K562 (cell line): ENCODE results near the gene EBI3. TPM values are rescaled to one million over a fixed set of nuclear protein-coding genes. Genes with fewer than 3 reads are reported as not detected.

Experiments
- BCOR ChIP-seq: fragments of 450-650 bp; IDR thresholded peaks from 2 replicates; pipeline ENCODE4 v1.6.1; 2016
- BMI1 ChIP-seq: fragments of 150-350 bp; IDR thresholded peaks from 2 replicates; pipeline ENCODE4 v1.6.1; 2014; ENCODE audit warnings: low read length
- BRF1 ChIP-seq: IDR thresholded peaks from 3 replicates; pipeline ENCODE4 v1.6.1; 2011; ENCODE audit warnings: borderline replicate concordance, mild to moderate bottlenecking; ENCODE audit not compliant: insufficient read length; ENCODE audit errors: extremely low read depth
- C11orf30 ChIP-seq: fragments of 450-650 bp; IDR thresholded peaks from 2 replicates; pipeline ENCODE4 v1.6.1; 2016; ENCODE audit warnings: low read depth, mild to moderate bottlenecking
- CTBP1 ChIP-seq: fragments of 450-650 bp; IDR thresholded peaks from 2 replicates; pipeline ENCODE4 v1.6.1; 2016; ENCODE audit warnings: borderline replicate concordance
- CXXC5 ChIP-seq: fragments of 250-450 bp; sonication (Bioruptor Pico); IDR thresholded peaks from 2 replicates; pipeline ENCODE4 v1.8.0; 2022; ENCODE audit warnings: inconsistent platforms, mild to moderate bottlenecking, moderate library complexity
- DNMT1 ChIP-seq: fragments of 450-650 bp; IDR thresholded peaks from 2 replicates; pipeline ENCODE4 v1.6.1; 2016; ENCODE audit warnings: antibody characterized with exemption, mild to moderate bottlenecking
- FOXM1 ChIP-seq, 2 experiments: fragments of 450-650 bp in 1 of 2; sonication (generic) in 1 of 2; formaldehyde crosslinking in 1 of 2; IDR thresholded peaks; 2 replicates each; pipeline versions ENCODE4 v1.6.1 to v1.9.0; 2017 to 2022; ENCODE audit warnings: low read depth in 2 of 2, mild to moderate bottlenecking in 2 of 2, missing genetic modification reagents in 1 of 2, moderate library complexity in 1 of 2
- HDAC6 ChIP-seq: IDR thresholded peaks from 2 replicates; pipeline ENCODE4 v1.6.1; 2012; ENCODE audit warnings: low read depth, mild to moderate bottlenecking, control low read depth, inconsistent platforms, low read length, moderate library complexity
- KLF1 ChIP-seq: fragments of 450-650 bp; IDR thresholded peaks from 2 replicates; pipeline ENCODE4 v1.6.1; 2016; ENCODE audit warnings: missing genetic modification characterization, missing compliant biosample characterization
- KLF6 ChIP-seq: fragments of 250-450 bp; sonication (Bioruptor Pico); IDR thresholded peaks from 2 replicates; pipeline ENCODE4 v1.4.0; 2020; ENCODE audit warnings: mild to moderate bottlenecking, moderate library complexity, borderline replicate concordance
- MEIS2 ChIP-seq: fragments of 450-650 bp; IDR thresholded peaks from 2 replicates; pipeline ENCODE4 v1.6.1; 2014; ENCODE audit warnings: mild to moderate bottlenecking; ENCODE audit not compliant: partially characterized antibody
- NBN ChIP-seq: fragments of 450-650 bp; IDR thresholded peaks from 2 replicates; pipeline ENCODE4 v1.6.1; 2016; ENCODE audit warnings: low read depth, mild to moderate bottlenecking
- NR4A1 ChIP-seq, 2 experiments: fragments of 250-450 bp in 1 of 2; fragments of 450-650 bp in 1 of 2; sonication (Bioruptor Pico) in 1 of 2; IDR thresholded peaks; 2 replicates each; pipeline versions ENCODE4 v1.4.0 to v1.6.1; 2016 to 2020; ENCODE audit warnings: mild to moderate bottlenecking in 2 of 2, missing compliant biosample characterization in 1 of 2, missing genetic modification characterization in 1 of 2, moderate library complexity in 1 of 2
- SLC30A9 ChIP-seq: fragments of 250-450 bp; sonication (Bioruptor Pico); IDR thresholded peaks from 2 replicates; pipeline ENCODE4 v1.8.0; 2022; ENCODE audit warnings: mild to moderate bottlenecking, moderate library complexity
- SRSF9 ChIP-seq: fragments of 200-400 bp; formaldehyde crosslinking; IDR thresholded peaks from 2 replicates; pipeline ENCODE4 v1.6.1; 2017; ENCODE audit warnings: low read depth, low read length, borderline replicate concordance
- THRA ChIP-seq: fragments of 450-650 bp; IDR thresholded peaks from 2 replicates; pipeline ENCODE4 v1.6.1; 2017; ENCODE audit warnings: mild to moderate bottlenecking, moderate library complexity
- ZNF277 ChIP-seq: fragments of 250-450 bp; sonication (Bioruptor Pico); IDR thresholded peaks from 2 replicates; pipeline ENCODE4 v1.8.0; 2022; ENCODE audit warnings: inconsistent platforms, mild to moderate bottlenecking, moderate library complexity, borderline replicate concordance
- ZNF655 ChIP-seq: fragments of 250-450 bp; sonication (Bioruptor Pico); IDR thresholded peaks from 2 replicates; pipeline ENCODE4 v1.5.0; 2021
- polyA plus RNA-seq, 8 experiments: library from polyadenylated mRNA; depleted of rRNA in 4 of 8; stranded (reverse) in 5 of 8; unstranded in 3 of 8; fragments of >200 nt; fragmentation: Nextera tagmentation in 2 of 8; fragmentation: Illumina TruSeq in 1 of 8; extraction: Ambion mirVana in 2 of 8; extraction: Trizol in 1 of 8; gene quantifications; 2 replicates each; pipeline versions ENCODE4 v1.2.1 to v1.2.3, GENCODE V29; 2011 to 2014; ENCODE audit warnings: inconsistent platforms in 1 of 8, missing spikeins in 1 of 8
- total RNA-seq, 7 experiments: library from RNA; depleted of rRNA in 6 of 7; stranded (reverse); fragments of >200 nt in 6 of 7; fragmentation: Illumina TruSeq in 2 of 7; extraction: Trizol in 2 of 7; gene quantifications; 2 replicates each; pipeline versions ENCODE4 v1.2.1 to v1.2.3, GENCODE V29; 2011 to 2021; ENCODE audit warnings: low replicate concordance in 1 of 7
- TF ChIP-seq, protein P1 (sequence below): fragments of 450-650 bp; formaldehyde crosslinking; conservative IDR thresholded peaks from 2 replicates; pipeline ENCODE4 v1.4.0; 2022; ENCODE audit warnings: mild to moderate bottlenecking, missing genetic modification characterization
- TF ChIP-seq, protein P2 (sequence below): sonication (generic); formaldehyde crosslinking; IDR thresholded peaks from 2 replicates; pipeline ENCODE4 v1.8.0; 2022; ENCODE audit warnings: mild to moderate bottlenecking, low read depth, missing genetic modification reagents

Gene EBI3
- total and polyA plus RNA-seq, 9 of the 15 experiments (the other 6 are each of a cell fraction or from before 2014, with no cell fraction given) = 0.08 to 0.35 (median 0.22) TPM; not detected in 6

- TF ChIP-seq ZNF277 (CRISPR knock-in tag) (no peak), BMI1 (no peak), KLF6 (CRISPR knock-in tag) (no peak), CTBP1 (0 out of 2 replicates have a peak, but pooled peaks have one; percentile 16), DNMT1 (no peak), CXXC5 (CRISPR knock-in tag) (no peak), SLC30A9 (no peak), ZNF655 (CRISPR knock-in tag) (no peak), KLF1 (no peak), FOXM1 (IDR thresholded peaks at IDR 0.05; ENCODE audit: low read depth) (no peak), FOXM1 (CRISPR knock-in tag; IDR thresholded peaks at IDR 0.05; ENCODE audit: low read depth) (no peak), C11orf30 (peak; percentile 23; the same call in 1 of the 2 replicates), BCOR (peak; percentile 91), SRSF9 (no peak), NR4A1 (CRISPR knock-in tag; IDR thresholded peaks at IDR 0.05) (no peak), NR4A1 (tag; IDR thresholded peaks at IDR 0.05) (no peak), BRF1 (no peak), NBN (0 out of 2 replicates have a peak, but pooled peaks have one; percentile 46), THRA (no peak), HDAC6 (no peak), MEIS2 (no peak)
- TF ChIP-seq, protein P1, sequence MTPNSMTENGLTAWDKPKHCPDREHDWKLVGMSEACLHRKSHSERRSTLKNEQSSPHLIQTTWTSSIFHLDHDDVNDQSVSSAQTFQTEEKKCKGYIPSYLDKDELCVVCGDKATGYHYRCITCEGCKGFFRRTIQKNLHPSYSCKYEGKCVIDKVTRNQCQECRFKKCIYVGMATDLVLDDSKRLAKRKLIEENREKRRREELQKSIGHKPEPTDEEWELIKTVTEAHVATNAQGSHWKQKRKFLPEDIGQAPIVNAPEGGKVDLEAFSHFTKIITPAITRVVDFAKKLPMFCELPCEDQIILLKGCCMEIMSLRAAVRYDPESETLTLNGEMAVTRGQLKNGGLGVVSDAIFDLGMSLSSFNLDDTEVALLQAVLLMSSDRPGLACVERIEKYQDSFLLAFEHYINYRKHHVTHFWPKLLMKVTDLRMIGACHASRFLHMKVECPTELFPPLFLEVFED = no peak
- TF ChIP-seq, protein P2, sequence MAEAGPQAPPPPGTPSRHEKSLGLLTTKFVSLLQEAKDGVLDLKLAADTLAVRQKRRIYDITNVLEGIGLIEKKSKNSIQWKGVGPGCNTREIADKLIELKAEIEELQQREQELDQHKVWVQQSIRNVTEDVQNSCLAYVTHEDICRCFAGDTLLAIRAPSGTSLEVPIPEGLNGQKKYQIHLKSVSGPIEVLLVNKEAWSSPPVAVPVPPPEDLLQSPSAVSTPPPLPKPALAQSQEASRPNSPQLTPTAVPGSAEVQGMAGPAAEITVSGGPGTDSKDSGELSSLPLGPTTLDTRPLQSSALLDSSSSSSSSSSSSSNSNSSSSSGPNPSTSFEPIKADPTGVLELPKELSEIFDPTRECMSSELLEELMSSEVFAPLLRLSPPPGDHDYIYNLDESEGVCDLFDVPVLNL = no peak
Measured at GRCh38 chr19:4186087-4186993, 43.0 kb upstream of the EBI3 start (continued).
